Keratinocyte (primary cell): Measurements from ENCODE around the gene BBS9. TPM values are rescaled to one million over a fixed set of nuclear protein-coding genes. Genes with fewer than 3 reads are reported as not detected.

ENCODE experiments used
- DNase-seq: peaks from one replicate; pipeline ENCODE4 v3.0.0-alpha.2; 2011; ENCODE audit warnings: low read depth, missing footprints, low spot score
- FAIRE-seq: peaks from 2 replicates; lab custom pipeline; 2011; peaks lifted over from hg19 to GRCh38; lab: Jason Lieb, UNC
- H2AFZ ChIP-seq: 2 replicates; pipeline ENCODE4 v1.6.0; 2012; ENCODE audit warnings: low read length, control low read depth, inconsistent platforms; ENCODE audit not compliant: control insufficient read depth
- H3K27ac ChIP-seq: 2 replicates; pipeline ENCODE4 v1.5.1; 2011; ENCODE audit warnings: low read length; ENCODE audit not compliant: control insufficient read depth, insufficient read depth
- H3K27me3 ChIP-seq: 3 replicates; pipeline ENCODE4 v1.6.0; 2011; ENCODE audit warnings: low read length; ENCODE audit not compliant: control insufficient read depth, insufficient read depth; ENCODE audit errors: extremely low read depth
- H3K36me3 ChIP-seq, 2 experiments: 2 replicates in 1 of 2; 3 replicates in 1 of 2; pipeline ENCODE4 v1.5.1; 2011; ENCODE audit warnings: low read length in 2 of 2, mild to moderate bottlenecking in 1 of 2; ENCODE audit not compliant: control insufficient read depth in 2 of 2, insufficient read depth in 2 of 2; ENCODE audit errors: extremely low read depth in 1 of 2
- H3K4me1 ChIP-seq: 3 replicates; pipeline ENCODE4 v1.5.1; 2011; ENCODE audit warnings: low read length; ENCODE audit not compliant: control insufficient read depth, insufficient read depth; ENCODE audit errors: extremely low read depth
- H3K4me2 ChIP-seq: 3 replicates; pipeline ENCODE4 v1.6.0; 2011; ENCODE audit warnings: low read depth, low read length; ENCODE audit not compliant: control insufficient read depth, insufficient read depth; ENCODE audit errors: extremely low read depth
- H3K4me3 ChIP-seq, 3 experiments: fragments of 200-600 bp in 1 of 3; sonication (generic) in 1 of 3; 2 replicates in 2 of 3; 3 replicates in 1 of 3; pipeline ENCODE4 v1.5.1; 2011 to 2016; ENCODE audit warnings: low read length in 3 of 3, mild to moderate bottlenecking in 3 of 3, control low read depth in 2 of 3, inconsistent platforms in 1 of 3, low read depth in 1 of 3, mixed read lengths in 1 of 3, mixed run types in 1 of 3, moderate library complexity in 1 of 3; ENCODE audit not compliant: control insufficient read depth in 2 of 3, insufficient read depth in 2 of 3; ENCODE audit errors: extremely low read depth in 1 of 3
- H3K79me2 ChIP-seq: 2 replicates; pipeline ENCODE4 v1.6.0; 2012; ENCODE audit warnings: low read length; ENCODE audit not compliant: control insufficient read depth, insufficient read depth
- H3K9ac ChIP-seq: 3 replicates; pipeline ENCODE4 v1.6.0; 2011; ENCODE audit warnings: low read length; ENCODE audit not compliant: control insufficient read depth, insufficient read depth; ENCODE audit errors: extremely low read depth
- H3K9me1 ChIP-seq: 3 replicates; pipeline ENCODE4 v1.6.0; 2011; ENCODE audit warnings: low read length; ENCODE audit not compliant: control insufficient read depth, insufficient read depth; ENCODE audit errors: extremely low read depth
- H3K9me3 ChIP-seq: 2 replicates; pipeline ENCODE4 v1.5.1; 2012; ENCODE audit warnings: low read depth, low read length; ENCODE audit not compliant: control insufficient read depth
- H4K20me1 ChIP-seq: 3 replicates; pipeline ENCODE4 v1.6.0; 2011; ENCODE audit warnings: low read length; ENCODE audit not compliant: control insufficient read depth, insufficient read depth; ENCODE audit errors: extremely low read depth
- EZH2 ChIP-seq: IDR thresholded peaks from one replicate; pipeline ENCODE4 v1.6.1; 2012; ENCODE audit warnings: inconsistent platforms, mild to moderate bottlenecking, low read length, moderate library complexity
- dilution Hi-C: fragments of 300-500 bp; cut with MboI; formaldehyde crosslinking; loops from one replicate; pipeline ENCODE4 v1.7.0; 2020; ENCODE audit warnings: low sequenced_read_pairs; ENCODE audit not compliant: extremely low pct_ligation_motif_present
- polyA plus RNA-seq, 5 experiments: library from polyadenylated mRNA; depleted of rRNA in 3 of 5; stranded (reverse) in 3 of 5; stranded (forward) in 1 of 5; unstranded in 1 of 5; fragments of >200 nt; gene quantifications; 1 replicate in 1 of 5; 2 replicates in 3 of 5; 3 replicates in 1 of 5; pipeline versions ENCODE4 v1.2.1 to v1.2.3, GENCODE V29; 2011 to 2012; ENCODE audit warnings: missing spikeins in 2 of 5, low read depth in 1 of 5, low replicate concordance in 1 of 5
- TF ChIP-seq, protein P1 (sequence below), 3 experiments: IDR thresholded peaks in 1 of 3; conservative IDR thresholded peaks in 1 of 3; optimal IDR thresholded peaks in 1 of 3; 2 replicates in 2 of 3; 3 replicates in 1 of 3; pipeline versions ENCODE3 to v1.5.1; 2011; ENCODE audit warnings: low read length in 3 of 3, mild to moderate bottlenecking in 3 of 3, moderate library complexity in 2 of 3, control low read depth in 1 of 3, inconsistent platforms in 1 of 3; ENCODE audit not compliant: insufficient read depth in 2 of 3; ENCODE audit errors: extremely low read depth in 1 of 3

The BBS9 gene
- polyA plus RNA-seq, 1 donor (not counting 4 experiments of a cell fraction or from before 2014, with no cell fraction given), result 7.6 TPM

DNA sequence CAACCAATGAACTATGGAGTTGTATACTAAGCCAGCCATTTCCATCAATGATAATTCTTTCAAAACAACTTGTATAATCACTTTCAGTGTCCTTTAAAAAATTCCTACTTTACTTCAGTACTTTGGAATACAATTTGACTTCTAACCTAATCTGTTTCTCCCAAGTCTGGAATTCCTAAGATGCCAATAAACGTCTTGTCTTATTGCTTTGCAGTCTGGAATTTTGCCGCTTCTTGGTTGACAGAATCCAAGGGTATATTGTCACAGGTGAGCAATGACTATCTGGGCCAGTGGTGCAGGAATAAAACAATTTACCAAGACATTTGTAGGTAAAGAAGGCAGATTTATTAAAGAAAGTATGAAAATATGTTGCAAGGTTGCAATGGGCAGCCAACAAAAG is 42.0 kb upstream of the BBS9 start:
- Histone ChIP-seq H3K9me3 (no peaks in the 10 kb centered on the region), H3K9ac (no peak overlapping the region), H3K79me2 (no peaks in the 10 kb centered on the region), H3K9me1 (no peaks in the 10 kb centered on the region), H3K27me3 (no peaks in the 10 kb centered on the region), H3K36me3 (no peaks in the 10 kb centered on the region), H3K4me3 (no peak overlapping the region), H3K27ac (no peak overlapping the region), H4K20me1 (no peaks in the 10 kb centered on the region), H2AFZ (no peak overlapping the region), H3K4me1 (no peaks in the 10 kb centered on the region), H3K4me2 (no peak overlapping the region)
- DNase-seq (no peak), FAIRE-seq (no peak)
- TF ChIP-seq EZH2, result no peak
- TF ChIP-seq, protein P1, sequence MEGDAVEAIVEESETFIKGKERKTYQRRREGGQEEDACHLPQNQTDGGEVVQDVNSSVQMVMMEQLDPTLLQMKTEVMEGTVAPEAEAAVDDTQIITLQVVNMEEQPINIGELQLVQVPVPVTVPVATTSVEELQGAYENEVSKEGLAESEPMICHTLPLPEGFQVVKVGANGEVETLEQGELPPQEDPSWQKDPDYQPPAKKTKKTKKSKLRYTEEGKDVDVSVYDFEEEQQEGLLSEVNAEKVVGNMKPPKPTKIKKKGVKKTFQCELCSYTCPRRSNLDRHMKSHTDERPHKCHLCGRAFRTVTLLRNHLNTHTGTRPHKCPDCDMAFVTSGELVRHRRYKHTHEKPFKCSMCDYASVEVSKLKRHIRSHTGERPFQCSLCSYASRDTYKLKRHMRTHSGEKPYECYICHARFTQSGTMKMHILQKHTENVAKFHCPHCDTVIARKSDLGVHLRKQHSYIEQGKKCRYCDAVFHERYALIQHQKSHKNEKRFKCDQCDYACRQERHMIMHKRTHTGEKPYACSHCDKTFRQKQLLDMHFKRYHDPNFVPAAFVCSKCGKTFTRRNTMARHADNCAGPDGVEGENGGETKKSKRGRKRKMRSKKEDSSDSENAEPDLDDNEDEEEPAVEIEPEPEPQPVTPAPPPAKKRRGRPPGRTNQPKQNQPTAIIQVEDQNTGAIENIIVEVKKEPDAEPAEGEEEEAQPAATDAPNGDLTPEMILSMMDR (optimal IDR thresholded peaks at IDR 0.05 in 1 of 3, IDR thresholded peaks at IDR 0.05 in 1 of 3, conservative IDR thresholded peaks at IDR 0.05 in 1 of 3; ENCODE audit: extremely low read depth in 1 of 3, insufficient read depth in 2 of 3, low read length in 3 of 3), result no peak
- dilution Hi-C loops, result no loop called here

DNA sequence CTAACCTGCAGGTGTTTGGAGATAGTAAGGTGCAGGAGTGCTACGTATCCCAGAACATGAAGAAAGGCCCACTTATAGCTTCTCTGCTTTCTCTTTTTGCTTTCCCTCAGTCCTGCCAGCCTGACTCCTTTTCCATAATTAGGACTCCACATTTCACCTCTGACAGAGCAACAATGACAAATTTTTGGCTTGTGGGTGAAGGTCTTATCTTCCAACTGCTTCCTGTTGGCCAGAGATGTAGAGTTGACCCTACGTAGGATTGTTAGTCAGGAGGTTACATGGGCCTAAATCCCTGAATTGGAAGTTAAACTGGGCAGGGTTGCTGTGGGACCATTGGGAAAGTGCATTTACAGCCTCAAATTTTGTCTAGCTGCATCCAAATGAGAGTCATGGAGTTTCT is 41.5 kb upstream of the BBS9 start:
- Histone ChIP-seq H3K4me3 (no peak overlapping the region), H3K9ac (no peak overlapping the region), H3K79me2 (no peaks in the 10 kb centered on the region), H3K27me3 (no peaks in the 10 kb centered on the region), H2AFZ (no peak overlapping the region), H3K9me1 (no peaks in the 10 kb centered on the region), H3K4me2 (no peak overlapping the region), H3K27ac (no peak overlapping the region), H3K36me3 (no peaks in the 10 kb centered on the region), H3K4me1 (no peaks in the 10 kb centered on the region), H3K9me3 (no peaks in the 10 kb centered on the region), H4K20me1 (no peaks in the 10 kb centered on the region)
- TF ChIP-seq, protein P1 (optimal IDR thresholded peaks at IDR 0.05 in 1 of 3, IDR thresholded peaks at IDR 0.05 in 1 of 3, conservative IDR thresholded peaks at IDR 0.05 in 1 of 3; ENCODE audit: extremely low read depth in 1 of 3, insufficient read depth in 2 of 3, low read length in 3 of 3), result no peak
- no peak for TF ChIP-seq EZH2
- no peak for DNase-seq
- dilution Hi-C loops, result no loop called here
- no peak for FAIRE-seq
